ENCODE measurements around the gene RASGRF2. TPM values are rescaled to one million over a fixed set of nuclear protein-coding genes. Genes with fewer than 3 reads are reported as not detected.
A peak's percentile ranks its signal among the peaks of the same experiment; 100 is the strongest.

The RASGRF2 gene
- total RNA-seq, result 2.1 TPM

GRCh38 chr5:80959768-80960442, at the start of gene RASGRF2:
RASGRF2 (plus strand) TSS chr5:80960363; CDS start chr5:80960739, 376 bp downstream.
- no peak for DNase-seq

DNA sequence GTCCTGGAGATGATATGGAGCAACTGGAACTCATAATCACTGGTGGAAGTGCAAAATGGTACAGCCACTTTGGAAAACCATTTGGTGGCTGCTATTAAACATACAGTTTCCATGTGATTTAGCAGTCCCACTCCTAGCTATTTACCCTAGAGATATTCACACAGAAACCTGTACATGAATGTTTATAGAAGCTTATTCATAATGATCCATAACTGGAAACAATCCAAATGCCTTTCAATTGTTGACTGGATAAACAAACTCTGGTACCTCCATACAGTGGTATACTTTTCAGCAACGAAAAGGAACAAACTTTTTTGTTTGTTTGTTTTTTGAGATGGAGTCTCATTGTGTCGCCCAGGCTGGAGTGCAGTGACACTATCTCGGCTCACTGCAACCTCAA, 47.7 kb upstream of the RASGRF2 start:
- DNase-seq, result no peak

DNA sequence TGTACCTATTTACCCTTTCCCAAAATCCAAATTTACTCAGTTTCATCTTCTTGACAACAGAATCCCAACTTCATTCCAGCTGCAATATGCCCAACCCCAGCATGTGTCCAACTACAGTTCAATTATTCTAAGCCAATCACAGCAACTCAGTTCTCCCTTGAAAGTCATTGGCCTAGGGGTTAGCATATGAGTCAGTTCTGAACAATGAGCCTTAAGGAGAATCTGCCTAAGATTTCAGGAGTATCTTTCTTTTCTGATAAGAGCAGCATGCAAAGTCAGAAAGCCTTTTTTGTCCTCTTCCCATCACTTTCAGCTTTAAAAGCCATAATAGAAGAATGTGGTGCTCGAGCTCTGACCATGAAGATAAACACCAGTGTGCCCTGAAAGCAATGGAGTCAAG, 44.4 kb upstream of the RASGRF2 start:
- no peak for DNase-seq

DNA sequence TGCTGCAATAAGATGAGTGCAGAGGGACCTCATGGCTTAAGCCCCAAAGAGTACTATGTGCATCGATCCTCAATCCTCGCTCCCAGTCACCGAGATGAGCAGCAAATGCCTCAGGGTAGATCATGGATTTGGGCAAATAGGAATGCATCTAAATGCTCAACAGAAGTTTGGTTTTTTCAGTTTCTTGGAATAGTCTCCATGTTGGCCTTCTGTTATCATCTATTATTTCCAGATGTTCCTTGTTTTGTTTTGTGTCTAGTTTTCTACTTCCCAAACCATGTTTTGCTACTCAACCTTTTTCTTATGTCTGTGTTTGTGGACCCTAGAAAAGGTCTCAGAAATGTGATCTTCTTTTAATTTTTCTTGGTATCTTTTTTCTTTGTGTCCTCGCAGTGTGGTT, 43.5 kb upstream of the RASGRF2 start:
- DNase-seq, result peak; percentile 16

GRCh38 chr5:80917631-80918030, 42.5 kb upstream of the RASGRF2 start:
- DNase-seq, result no peak

GRCh38 chr5:80919678-80920196, 40.4 kb upstream of the RASGRF2 start:
- DNase-seq, result no peak

DNA sequence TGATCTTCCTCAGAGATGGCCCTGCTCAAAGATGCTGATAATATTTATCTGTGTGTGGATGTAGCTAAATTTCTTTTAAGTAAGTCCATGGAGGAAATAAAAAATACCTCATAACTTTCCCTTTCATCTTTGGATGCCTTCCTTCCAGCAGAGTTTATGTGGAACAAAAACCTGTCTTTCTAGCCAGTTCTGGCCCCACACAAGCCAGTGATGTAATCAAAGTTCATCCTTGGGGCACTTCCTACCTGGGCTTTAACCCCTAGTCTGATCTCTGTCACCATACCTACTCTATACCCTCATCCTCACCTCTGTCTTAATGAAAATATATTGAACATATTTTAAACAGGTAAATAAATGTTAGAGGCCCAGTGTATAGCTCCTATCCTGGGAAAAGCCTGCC, 39.8 kb upstream of the RASGRF2 start:
- no peak for DNase-seq

- no peak for DNase-seq
Measured at GRCh38 chr5:80921026-80921425, 39.1 kb upstream of the RASGRF2 start.

DNA sequence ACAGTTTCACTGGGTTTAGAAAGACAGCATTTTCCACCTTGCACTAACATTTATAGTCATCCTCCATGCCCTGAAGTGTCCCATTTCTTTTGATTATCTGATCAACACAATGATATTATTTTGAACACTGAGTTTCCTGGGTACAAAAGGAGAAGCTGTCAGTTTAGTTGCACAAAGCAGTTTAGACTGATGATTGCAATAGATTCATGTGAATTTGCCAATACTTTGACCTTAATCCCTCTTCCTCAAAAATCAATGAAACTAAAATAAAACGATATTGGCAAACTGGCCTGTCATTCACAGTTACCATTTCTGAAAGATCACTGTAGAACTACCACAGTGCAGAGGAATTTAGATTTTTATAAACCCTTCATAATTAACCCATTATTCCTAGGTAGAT, 34.2 kb upstream of the RASGRF2 start:
- no peak for DNase-seq

DNA sequence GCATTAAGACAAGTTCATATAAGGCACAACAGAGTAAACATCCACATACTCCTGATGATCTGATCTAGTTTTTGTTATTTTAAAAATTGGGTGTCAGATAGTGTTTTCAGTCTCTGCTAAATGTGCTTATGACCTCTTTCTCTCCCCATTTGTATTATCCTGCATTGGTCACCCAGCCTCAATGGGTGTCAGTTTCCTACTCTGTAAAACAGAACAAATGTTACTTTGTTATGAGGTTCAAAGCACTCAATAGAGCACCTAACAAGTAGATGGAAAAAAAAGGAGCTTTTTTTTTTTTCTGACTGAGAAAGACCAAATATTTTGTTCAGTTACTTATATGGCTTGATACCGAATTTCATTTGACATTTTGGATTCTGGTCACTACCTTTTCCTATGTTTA, 33.6 kb upstream of the RASGRF2 start:
- no peak for DNase-seq

- DNase-seq, result no peak
Measured at GRCh38 chr5:80926979-80927656, 33.0 kb upstream of the RASGRF2 start.

DNA sequence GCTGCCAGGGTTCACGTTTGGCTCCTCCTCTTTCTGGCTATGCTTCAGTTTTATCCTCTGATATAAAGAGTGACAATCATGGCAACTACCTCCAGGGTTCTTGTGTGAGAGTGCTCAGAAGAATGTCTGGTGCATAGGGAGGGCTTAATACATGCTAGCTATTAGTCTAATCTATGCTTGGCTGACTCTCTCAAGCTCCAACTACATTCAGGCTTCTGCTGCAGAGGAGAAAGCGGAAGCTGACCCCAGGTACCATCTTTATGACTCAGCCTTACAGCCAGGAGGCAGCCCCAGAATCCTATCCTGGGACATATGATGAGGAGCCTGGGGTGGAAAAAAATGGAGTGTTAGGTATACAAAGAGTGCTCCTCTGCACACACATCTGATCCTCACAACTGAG, 32.1 kb upstream of the RASGRF2 start:
- DNase-seq, result no peak

DNA sequence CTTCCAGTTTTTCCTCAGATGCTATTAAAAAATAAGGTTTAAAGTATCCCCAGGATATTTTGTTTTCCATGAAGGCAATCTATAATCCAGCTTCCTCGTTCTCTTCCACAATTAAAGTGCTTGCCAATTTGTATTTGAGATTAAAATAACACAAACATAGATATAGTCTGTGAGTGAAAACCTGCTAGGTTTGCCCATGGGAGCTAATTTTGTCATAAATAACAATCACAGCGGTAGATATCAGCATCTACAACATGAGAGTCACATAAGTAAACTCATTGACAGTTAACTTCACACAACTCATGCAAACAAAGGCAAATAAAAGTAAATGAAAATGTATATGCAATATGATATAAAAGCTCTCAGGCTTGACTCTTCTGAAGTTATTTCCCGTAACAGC, 29.2 kb upstream of the RASGRF2 start:
- no peak for DNase-seq

DNA sequence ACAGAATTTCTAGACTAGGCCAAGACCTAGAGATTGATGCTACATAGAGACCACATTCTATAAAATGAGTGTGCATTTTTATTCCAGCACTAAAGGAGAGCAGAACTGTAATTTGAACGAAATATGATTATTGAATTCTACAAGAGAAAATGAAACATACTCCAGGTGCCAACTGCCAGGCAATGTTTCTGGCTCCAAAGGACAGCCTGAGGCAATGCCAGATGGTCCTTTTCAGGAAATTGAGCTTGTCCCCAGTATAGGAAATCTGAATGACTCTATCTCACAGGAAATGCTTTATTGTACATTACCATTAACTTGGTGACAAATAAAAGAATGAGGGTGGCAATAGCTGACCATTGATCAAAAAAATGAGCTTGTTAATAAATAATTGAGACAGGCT, 28.8 kb upstream of the RASGRF2 start:
- DNase-seq, result no peak

- no peak for DNase-seq
Measured at GRCh38 chr5:80933036-80933435, 27.1 kb upstream of the RASGRF2 start.

- DNase-seq, result no peak
Measured at GRCh38 chr5:80934751-80935150, 25.4 kb upstream of the RASGRF2 start.

GRCh38 chr5:80935811-80936385, 24.3 kb upstream of the RASGRF2 start:
- DNase-seq, result no peak

GRCh38 chr5:80936881-80937280, 23.3 kb upstream of the RASGRF2 start:
- no peak for DNase-seq

GRCh38 chr5:80937584-80938356, 22.4 kb upstream of the RASGRF2 start:
- DNase-seq, result no peak

GRCh38 chr5:80941496-80941895, 18.7 kb upstream of the RASGRF2 start:
- no peak for DNase-seq

DNA sequence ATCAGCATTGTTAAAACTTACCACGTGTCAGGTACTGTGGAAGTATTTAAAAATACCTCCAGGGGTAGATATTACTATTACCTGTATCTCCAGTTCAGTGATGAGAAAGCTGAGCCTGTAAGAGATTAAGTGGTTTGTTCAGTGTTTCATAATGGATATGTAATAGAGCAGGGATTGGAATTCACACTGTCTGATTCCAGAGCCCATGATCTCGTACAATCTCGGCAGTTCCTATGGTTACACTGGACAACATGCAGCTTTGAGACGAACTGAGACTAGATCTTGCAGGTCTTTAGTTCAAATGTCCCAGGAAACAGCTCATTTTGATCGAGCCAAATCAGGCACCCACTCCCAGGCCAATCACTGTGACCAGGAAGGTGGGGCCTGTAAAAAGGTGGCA, 8.8 kb upstream of the RASGRF2 start:
- no peak for DNase-seq

DNA sequence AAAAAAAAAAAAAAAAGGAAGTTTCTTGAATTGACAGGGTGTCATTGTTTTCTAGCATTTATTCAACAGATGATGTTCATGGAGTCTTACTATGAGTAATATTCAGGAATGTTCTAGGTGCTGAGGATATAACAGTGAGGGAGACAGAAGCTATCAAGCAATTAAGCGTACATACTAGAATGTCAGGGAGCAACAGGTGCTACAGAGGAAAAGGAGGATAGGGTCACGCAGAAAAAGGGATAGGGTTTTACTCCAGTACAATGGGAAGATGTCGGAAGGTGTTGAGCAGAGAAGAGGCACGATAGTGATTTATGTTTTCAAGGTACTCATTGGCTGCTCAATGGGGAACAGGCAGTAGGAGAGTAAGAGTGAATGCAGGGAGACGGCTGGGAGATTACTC, 6.6 kb upstream of the RASGRF2 start:
- no peak for DNase-seq

GRCh38 chr5:80955082-80955590, 5.0 kb upstream of the RASGRF2 start:
- DNase-seq, result no peak

Data from skin of body (tissue), 2 donors.